IPS-18a (cell line): ENCODE results near the gene HOXD10.

Experiments used
- H3K27ac ChIP-seq: one replicate; pipeline ENCODE4 v1.5.1; 2013; ENCODE audit warnings: low read length
- H3K27me3 ChIP-seq: one replicate; pipeline ENCODE4 v1.6.1; 2013; ENCODE audit warnings: mild to moderate bottlenecking, low read length; ENCODE audit not compliant: control insufficient read depth, insufficient read depth
- H3K36me3 ChIP-seq: one replicate; pipeline ENCODE4 v1.6.1; 2013; ENCODE audit warnings: low read depth, low read length; ENCODE audit not compliant: control insufficient read depth
- H3K4me1 ChIP-seq: one replicate; pipeline ENCODE4 v1.6.1; 2013; ENCODE audit warnings: low read depth, low read length; ENCODE audit not compliant: control insufficient read depth
- H3K4me3 ChIP-seq: one replicate; pipeline ENCODE4 v1.5.1; 2013; ENCODE audit warnings: low read length
- H3K9ac ChIP-seq: one replicate; pipeline ENCODE4 v1.6.1; 2013; ENCODE audit warnings: mild to moderate bottlenecking, low read length, moderate library complexity
- H3K9me3 ChIP-seq: one replicate; pipeline ENCODE4 v1.6.1; 2013; ENCODE audit warnings: low read depth, low read length; ENCODE audit not compliant: control insufficient read depth

Gene HOXD10

DNA sequence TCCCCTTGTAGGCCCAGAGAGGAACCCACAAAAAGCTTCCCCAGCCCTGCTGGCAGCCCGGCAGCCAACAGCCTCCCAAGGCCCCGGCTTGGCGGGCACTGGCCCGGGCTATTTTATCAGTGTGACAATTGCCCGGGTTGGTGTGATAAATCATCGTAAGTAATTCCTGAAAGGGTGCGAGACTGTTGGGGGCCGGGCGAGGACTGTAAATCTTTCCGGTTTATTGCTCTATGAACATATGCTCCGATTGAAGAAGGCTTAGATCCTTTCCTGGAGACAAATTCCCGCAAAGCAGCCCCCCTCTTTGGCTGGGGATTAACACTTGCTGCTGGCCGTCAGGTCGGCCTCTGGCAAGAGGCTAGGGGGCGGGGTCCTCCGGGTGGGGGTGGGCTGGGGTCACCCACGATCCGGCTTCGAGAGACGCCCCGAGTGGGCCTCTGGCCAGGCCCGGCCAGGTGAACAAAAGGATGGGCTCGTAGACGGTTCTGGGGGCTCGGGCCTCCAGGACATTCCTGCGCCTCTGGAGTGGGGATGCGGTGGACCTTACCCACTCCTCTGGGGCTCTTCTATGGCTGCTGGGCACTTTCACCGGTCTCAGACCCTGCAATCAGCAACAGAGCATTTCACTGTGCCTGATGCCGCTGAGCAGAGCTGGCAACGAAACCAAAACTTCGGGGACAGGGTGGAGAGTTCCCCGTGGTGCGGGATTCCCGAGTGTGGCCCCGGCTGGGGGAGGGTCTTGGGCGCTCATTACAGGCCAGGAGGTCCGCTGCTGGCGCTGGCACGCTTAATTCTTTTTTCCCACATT lies 42.5 kb downstream of the HOXD10 start:
- Histone ChIP-seq H3K9ac (no peak overlapping the region), H3K9me3 (peaks cover 3% of the 10 kb centered on the region), H3K27me3 (peaks cover 100% of the 10 kb centered on the region), H3K36me3 (no peaks in the 10 kb centered on the region), H3K4me1 (peaks cover 7% of the 10 kb centered on the region), H3K4me3 (no peak overlapping the region), H3K27ac (no peak overlapping the region)

DNA sequence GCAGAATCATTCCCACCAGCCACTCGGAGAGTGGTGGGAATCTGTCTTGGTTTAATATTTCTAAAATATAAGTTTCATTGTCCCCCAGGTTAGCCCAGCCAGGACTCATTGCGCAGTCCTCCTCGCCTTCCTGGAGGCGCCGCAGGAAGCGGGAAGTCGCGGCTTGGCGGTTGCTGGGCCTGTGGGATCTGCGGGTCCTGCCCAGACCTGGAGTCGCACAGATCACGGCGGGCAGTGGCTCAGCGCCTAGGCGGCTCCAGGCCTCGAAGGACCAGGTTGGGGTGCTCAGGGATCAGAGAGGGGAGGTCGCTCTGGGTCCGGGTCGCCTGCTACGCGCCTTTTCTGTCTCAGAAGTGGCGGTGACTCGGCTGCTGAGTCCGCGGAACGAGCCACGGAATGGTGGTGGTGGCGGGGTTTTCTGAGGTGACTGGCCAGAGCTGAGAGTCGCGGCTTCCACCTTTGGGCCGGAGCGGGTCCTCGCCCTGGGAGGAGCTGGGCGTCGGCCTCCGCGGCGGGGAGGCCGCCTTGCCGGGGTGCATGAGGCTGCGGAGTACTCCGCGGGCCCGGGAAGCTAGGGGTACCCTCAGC lies 43.2 kb downstream of the HOXD10 start:
- peaks cover 7% of the 10 kb centered on the region for H3K4me1 ChIP-seq
- H3K9me3 ChIP-seq = peaks cover under 1% of the 10 kb centered on the region
- no peak overlapping the region for H3K27ac ChIP-seq
- peaks cover 100% of the 10 kb centered on the region for H3K27me3 ChIP-seq
- no peaks in the 10 kb centered on the region for H3K36me3 ChIP-seq
- H3K4me3 ChIP-seq = no peak overlapping the region
- H3K9ac ChIP-seq = no peak overlapping the region

DNA sequence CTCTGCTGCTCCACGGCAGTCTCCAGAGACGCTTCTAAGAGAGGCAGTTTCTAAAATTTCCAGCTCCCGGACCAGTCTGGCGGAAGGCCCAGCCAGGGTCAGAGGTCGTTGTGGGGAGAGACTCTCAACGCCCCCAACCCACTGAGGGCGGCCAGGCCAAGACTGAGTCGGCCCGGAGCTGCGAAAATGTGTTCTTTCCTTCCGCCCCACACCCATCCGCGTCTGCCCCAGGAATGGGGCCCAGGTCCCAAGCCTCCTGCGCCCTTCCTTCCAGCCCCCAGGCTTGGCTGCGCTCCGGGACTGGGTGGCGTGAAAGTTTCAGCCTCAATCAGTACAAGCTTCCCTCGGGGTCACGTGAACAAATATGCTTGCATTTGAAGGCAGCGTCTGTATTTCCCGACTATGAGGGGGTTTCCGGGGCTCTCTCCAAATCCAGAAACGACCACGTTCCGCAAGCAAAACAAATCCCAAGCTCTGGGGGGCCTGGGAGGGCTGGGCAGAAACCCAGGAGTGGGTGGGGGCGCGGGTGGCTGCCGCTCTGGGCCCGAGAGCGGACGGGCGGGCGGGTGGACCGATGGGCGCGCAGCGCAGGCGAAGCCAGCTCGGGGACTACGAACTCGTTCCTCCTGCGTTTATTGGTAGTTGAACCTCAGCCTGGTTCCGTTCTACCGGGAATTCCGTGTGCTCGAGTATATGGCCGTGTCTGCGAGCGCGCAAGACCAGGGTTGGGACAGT lies 43.8 kb downstream of the HOXD10 start:
- Histone ChIP-seq H3K9me3 (no peaks in the 10 kb centered on the region), H3K27ac (no peak overlapping the region), H3K4me3 (no peak overlapping the region), H3K9ac (no peak overlapping the region), H3K36me3 (no peaks in the 10 kb centered on the region), H3K4me1 (peaks cover 8% of the 10 kb centered on the region), H3K27me3 (peaks cover 100% of the 10 kb centered on the region)

DNA sequence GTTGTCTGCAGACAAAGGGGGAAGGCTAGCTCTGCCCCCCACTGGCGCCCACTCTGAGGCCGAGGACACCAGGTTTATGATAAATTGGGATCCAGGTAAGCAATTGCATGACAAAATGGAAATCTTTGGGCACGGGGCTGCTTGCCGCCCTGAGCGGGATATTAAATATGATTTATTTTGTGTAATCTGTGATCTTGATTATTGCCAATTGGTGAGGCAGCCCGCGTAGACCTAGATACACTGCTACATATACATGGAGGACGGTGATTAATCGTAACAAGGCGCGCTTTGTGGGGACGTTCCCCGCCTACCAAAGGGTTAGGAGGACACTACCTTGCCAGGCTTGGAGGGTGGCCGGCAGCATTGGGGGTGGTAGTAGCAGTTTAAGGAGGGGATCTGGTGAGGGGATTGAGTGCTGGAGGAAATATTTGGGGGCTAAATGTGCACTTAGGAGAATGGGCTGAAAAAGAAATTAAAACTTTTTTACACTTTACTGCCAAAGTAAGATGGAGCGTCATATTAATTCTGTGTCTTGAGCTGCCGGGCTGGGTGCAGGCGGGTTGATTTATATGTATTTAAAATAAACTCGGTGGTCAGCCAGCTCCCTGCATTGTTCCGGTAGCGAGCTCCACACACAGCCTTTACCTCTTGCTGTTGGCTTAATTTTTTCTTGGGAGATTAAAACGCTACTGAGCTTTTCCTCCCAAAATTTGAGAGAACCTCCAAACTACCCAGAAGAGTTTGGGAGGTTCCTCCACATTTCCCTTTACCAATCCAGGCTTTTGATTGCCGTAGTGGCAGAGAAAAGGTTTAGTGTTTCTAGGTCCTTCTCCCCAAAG lies 44.6 kb downstream of the HOXD10 start:
- Histone ChIP-seq H3K9me3 (no peaks in the 10 kb centered on the region), H3K9ac (no peak overlapping the region)

DNA sequence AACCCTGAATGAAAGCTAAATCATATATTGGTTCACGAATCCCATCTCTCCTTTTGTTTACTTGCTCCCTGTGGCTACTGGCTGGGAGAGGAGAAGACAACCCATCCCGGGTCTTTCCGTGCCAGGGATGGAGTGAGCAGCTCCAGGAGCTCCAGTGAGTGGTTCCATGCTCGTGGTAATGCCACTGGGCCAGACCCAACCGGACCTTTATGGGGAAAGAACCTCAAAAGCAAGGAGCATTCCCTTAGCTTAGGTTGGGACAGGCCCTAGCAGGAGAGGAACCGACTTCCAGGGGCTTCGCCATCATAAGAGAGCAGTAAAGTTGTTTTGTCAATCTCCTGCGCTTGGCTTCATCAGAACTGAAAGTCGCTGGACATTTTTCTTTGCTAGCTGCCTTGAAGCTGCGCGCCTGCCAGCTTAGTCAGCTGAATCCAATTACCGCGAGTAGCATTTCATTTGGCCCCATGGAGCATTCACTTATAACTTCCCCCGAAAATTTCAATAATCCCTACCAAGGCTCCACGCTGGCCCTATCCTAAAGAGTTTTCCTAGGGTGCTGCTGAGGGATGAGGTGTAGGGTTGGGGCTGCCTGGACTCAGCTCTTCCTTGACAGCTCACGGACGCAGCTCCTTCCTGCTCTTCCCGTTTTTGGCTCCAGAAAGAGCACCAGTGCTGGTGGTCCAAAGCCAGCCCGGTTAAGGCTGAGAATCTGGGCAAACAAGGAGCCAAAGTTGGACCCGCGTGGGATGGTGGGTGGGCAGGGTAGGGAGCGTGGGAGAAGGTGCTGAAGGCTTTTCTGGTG lies 45.4 kb downstream of the HOXD10 start:
- peaks cover 100% of the 10 kb centered on the region for H3K27me3 ChIP-seq

More for the DNA sequence above, 44.6 kb downstream of the HOXD10 start:
- Histone ChIP-seq H3K36me3 (no peaks in the 10 kb centered on the region), H3K27ac (no peak overlapping the region), H3K27me3 (peaks cover 100% of the 10 kb centered on the region), H3K4me1 (peaks cover 5% of the 10 kb centered on the region), H3K4me3 (no peak overlapping the region)

DNA sequence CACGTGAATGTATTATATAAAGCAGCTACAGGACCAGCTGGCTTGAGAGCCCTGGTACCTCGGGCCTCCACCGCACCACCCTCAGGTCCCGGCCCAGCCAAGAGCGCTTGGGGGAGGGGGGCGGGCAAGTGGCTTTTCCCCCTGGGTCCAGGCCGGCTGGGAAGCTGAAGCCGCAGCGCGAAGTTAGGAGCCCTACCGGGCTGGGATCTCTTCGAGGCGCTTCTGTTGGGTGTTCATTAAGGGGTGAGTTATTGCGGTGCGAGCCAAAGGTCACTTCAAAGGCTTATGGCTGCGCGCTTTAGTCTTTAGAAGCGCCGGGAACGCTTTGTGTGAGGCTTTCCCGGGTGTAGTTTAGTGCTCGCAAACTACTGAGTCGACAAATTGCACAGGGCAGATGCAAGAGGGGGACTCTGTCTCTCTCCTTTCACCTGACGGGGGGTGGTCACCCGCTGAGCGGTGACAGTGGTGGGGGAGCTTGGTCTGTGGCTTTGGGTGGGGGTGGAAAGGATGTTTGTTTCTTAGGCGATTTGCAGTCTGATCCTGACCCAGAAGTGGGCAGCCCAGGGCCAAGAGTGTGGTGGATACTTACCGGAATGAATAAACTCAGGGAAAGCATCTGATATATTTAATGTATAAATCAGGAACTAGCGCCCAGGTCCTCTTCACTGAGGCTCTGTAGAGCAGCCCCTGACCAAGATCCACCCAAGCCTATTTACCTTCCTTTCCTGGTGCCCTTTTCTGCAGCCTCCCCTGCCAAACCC lies 46.5 kb downstream of the HOXD10 start:
- H3K4me3 ChIP-seq = no peak overlapping the region
- no peak overlapping the region for H3K9ac ChIP-seq
- H3K4me1 ChIP-seq = peaks cover 5% of the 10 kb centered on the region
- H3K27me3 ChIP-seq = peaks cover 100% of the 10 kb centered on the region
- no peaks in the 10 kb centered on the region for H3K36me3 ChIP-seq
- H3K27ac ChIP-seq = no peak overlapping the region
- H3K9me3 ChIP-seq = no peaks in the 10 kb centered on the region

More for the DNA sequence above, 45.4 kb downstream of the HOXD10 start:
- Histone ChIP-seq H3K9ac (no peak overlapping the region), H3K27ac (no peak overlapping the region), H3K4me1 (peaks cover 5% of the 10 kb centered on the region), H3K4me3 (no peak overlapping the region), H3K9me3 (no peaks in the 10 kb centered on the region), H3K36me3 (no peaks in the 10 kb centered on the region)

DNA sequence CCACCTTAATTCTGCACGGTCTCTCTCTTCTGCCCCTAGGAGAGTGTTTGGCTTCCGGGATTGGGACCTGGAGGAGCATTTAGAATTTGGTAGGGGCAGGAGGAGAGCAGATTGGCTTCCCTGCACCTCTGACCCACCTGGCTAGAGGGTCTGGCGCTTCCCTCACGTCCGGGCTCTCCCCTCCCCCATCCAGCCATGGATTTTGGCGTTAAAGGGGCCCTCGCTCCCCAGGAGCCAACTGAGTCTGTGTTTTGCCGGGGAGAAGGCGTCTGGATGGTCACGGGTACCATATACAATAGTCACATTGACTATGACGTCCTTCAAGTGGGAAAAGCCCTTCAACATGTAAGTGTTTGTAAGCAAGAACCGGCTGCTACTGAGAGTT lies 47.1 kb downstream of the HOXD10 start:
- Histone ChIP-seq H3K4me3 (no peak overlapping the region), H3K36me3 (no peaks in the 10 kb centered on the region), H3K27ac (no peak overlapping the region), H3K27me3 (peaks cover 100% of the 10 kb centered on the region), H3K9ac (no peak overlapping the region), H3K9me3 (no peaks in the 10 kb centered on the region), H3K4me1 (peaks cover 5% of the 10 kb centered on the region)

DNA sequence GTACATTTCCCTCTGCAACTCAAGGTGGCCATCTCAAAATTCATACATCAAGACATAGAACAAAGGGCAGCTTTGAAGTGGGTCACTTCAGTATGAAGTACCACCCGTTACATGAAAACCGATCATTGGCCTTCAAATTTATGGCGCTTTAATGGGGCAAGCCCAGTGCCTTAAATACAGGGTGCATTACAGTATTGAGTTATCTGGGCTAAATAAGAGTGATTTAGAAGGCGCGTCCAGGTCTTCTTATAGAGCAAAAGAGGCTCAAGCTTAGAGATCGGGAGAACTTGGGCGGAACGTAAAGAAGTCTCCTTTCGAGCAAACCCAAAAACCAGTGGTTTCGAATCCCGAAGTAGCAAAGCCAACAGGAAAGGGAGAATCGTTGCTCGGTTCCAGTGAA lies 47.6 kb downstream of the HOXD10 start:
- H3K27ac ChIP-seq = no peak overlapping the region
- no peak overlapping the region for H3K4me3 ChIP-seq
- no peaks in the 10 kb centered on the region for H3K36me3 ChIP-seq
- H3K27me3 ChIP-seq = peaks cover 100% of the 10 kb centered on the region
- H3K9ac ChIP-seq = no peak overlapping the region
- H3K9me3 ChIP-seq = no peaks in the 10 kb centered on the region
- H3K4me1 ChIP-seq = peaks cover 5% of the 10 kb centered on the region

DNA sequence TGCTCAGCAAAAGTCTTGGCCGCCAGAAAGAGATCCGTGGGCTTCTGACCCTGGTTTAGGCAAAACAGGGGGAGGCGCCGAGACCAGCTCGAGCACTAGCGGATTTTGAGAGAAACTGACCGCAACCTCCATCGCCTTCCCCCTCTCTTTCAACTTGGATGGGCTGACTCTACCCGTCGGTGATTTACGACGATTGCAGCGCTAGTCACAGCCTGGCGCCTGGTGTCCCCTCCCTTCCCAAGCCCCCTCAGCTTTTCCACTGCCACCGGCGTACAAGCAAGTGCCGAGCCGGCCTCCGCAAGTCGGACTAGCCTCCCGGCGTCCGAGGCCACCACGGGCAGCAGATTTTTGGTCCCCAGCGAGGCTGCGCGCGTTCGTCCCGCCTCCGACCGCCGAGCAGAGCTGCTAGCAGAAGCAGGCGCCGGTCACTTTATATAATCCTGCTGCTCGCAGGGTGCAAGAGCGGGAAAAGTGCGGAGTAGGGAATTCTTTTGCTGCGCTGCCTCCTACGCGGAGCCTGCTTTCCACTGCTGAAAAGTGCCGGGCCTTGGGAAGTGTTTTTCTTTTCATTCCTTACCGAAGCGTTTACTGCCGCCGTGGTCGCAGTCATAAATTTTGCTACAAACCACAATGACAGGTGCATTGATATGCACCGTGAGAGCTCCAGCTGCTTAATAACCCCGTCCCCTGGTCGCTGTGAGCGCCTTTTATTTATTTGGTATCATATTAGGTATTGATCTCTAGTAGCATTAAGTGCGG lies 48.2 kb downstream of the HOXD10 start:
- H3K4me3 ChIP-seq = no peak overlapping the region
- H3K4me1 ChIP-seq = peaks cover 5% of the 10 kb centered on the region
- no peak overlapping the region for H3K9ac ChIP-seq
- peaks cover 100% of the 10 kb centered on the region for H3K27me3 ChIP-seq
- H3K9me3 ChIP-seq = no peaks in the 10 kb centered on the region
- H3K36me3 ChIP-seq = no peaks in the 10 kb centered on the region
- no peak overlapping the region for H3K27ac ChIP-seq
